ENCODE measurements around the gene FNDC7. TPM values are rescaled to one million over a fixed set of nuclear protein-coding genes. Genes with fewer than 3 reads are reported as not detected.

FNDC7 gene
- total RNA-seq, 2 experiments from 2014 or later: not detected

- no peak overlapping the region for H3K27ac ChIP-seq (ENCODE audit: low read depth, low read length, poor library complexity, severe bottlenecking)
- H3K9me3 ChIP-seq (ENCODE audit: low read length): no peaks in the 10 kb centered on the region
- no peak overlapping the region for H2AFZ ChIP-seq (ENCODE audit: low read length)
- ChIA-PET POLR2A (no interaction called here), CTCF (ENCODE audit: unreplicated experiment) (no interaction called here)
- intact Hi-C loops (cut with micrococcal nuclease; ENCODE audit: unreplicated experiment): no loop called here
- H3K4me2 ChIP-seq (ENCODE audit: low read length): no peak overlapping the region
- H3K4me3 ChIP-seq (ENCODE audit: low read depth, low read length, poor library complexity, severe bottlenecking): no peak overlapping the region
- DNase-seq (ENCODE audit: low spot score): no peak
- no peaks in the 10 kb centered on the region for H3K79me2 ChIP-seq (ENCODE audit: insufficient read depth, low read depth, low read length)
- H3K4me1 ChIP-seq (ENCODE audit: insufficient read depth, low read length, poor library complexity, severe bottlenecking): no peaks in the 10 kb centered on the region
- no peaks in the 10 kb centered on the region for H4K20me1 ChIP-seq (ENCODE audit: insufficient read depth, low read length)
- no peaks in the 10 kb centered on the region for H3K9me2 ChIP-seq (ENCODE audit: insufficient read depth, low read length)
- no peaks in the 10 kb centered on the region for H3K36me3 ChIP-seq (ENCODE audit: insufficient read depth, low read length)
- TF ChIP-seq CTCF (conservative IDR thresholded peaks at IDR 0.05; ENCODE audit: low read length): no peak
- TF ChIP-seq EZH2phosphoT487 (IDR thresholded peaks at IDR 0.05; ENCODE audit: borderline replicate concordance, low read depth, low read length): no peak
- no TSS peak for BruUV-seq (replicated peaks)
These were observed 15.7 kb downstream of the FNDC7 start for GRCh38 chr1:108728327-108728923.

GRCh38 chr1:108729481-108729880 is 16.8 kb downstream of the FNDC7 start:
- no peaks in the 10 kb centered on the region for H3K79me2 ChIP-seq (ENCODE audit: insufficient read depth, low read depth, low read length)
- no peak for DNase-seq (ENCODE audit: low spot score)
- no peaks in the 10 kb centered on the region for H3K4me1 ChIP-seq (ENCODE audit: insufficient read depth, low read length, poor library complexity, severe bottlenecking)
- H3K9me2 ChIP-seq (ENCODE audit: insufficient read depth, low read length): no peaks in the 10 kb centered on the region
- ChIA-PET CTCF (ENCODE audit: unreplicated experiment) (no interaction called here), POLR2A (no interaction called here)
- TF ChIP-seq EZH2phosphoT487 (IDR thresholded peaks at IDR 0.05; ENCODE audit: borderline replicate concordance, low read depth, low read length) (no peak), CTCF (conservative IDR thresholded peaks at IDR 0.05; ENCODE audit: low read length) (no peak)
- no peak overlapping the region for H3K4me2 ChIP-seq (ENCODE audit: low read length)
- no peak overlapping the region for H3K4me3 ChIP-seq (ENCODE audit: low read depth, low read length, poor library complexity, severe bottlenecking)
- no peaks in the 10 kb centered on the region for H4K20me1 ChIP-seq (ENCODE audit: insufficient read depth, low read length)
- BruUV-seq (replicated peaks): no TSS peak
- intact Hi-C loops (cut with micrococcal nuclease; ENCODE audit: unreplicated experiment): no loop called here
- no peak overlapping the region for H3K27ac ChIP-seq (ENCODE audit: low read depth, low read length, poor library complexity, severe bottlenecking)
- no peaks in the 10 kb centered on the region for H3K36me3 ChIP-seq (ENCODE audit: insufficient read depth, low read length)
- no peak overlapping the region for H2AFZ ChIP-seq (ENCODE audit: low read length)
- H3K9me3 ChIP-seq (ENCODE audit: low read length): no peaks in the 10 kb centered on the region

GRCh38 chr1:108732398-108732797 is 19.7 kb downstream of the FNDC7 start:
- no peak for TF ChIP-seq EZH2phosphoT487 (IDR thresholded peaks at IDR 0.05; ENCODE audit: borderline replicate concordance, low read depth, low read length)
- TF ChIP-seq CTCF (conservative IDR thresholded peaks at IDR 0.05; ENCODE audit: low read length): no peak
- Histone ChIP-seq H3K9me3 (ENCODE audit: low read length) (no peaks in the 10 kb centered on the region), H3K4me1 (ENCODE audit: insufficient read depth, low read length, poor library complexity, severe bottlenecking) (no peaks in the 10 kb centered on the region), H2AFZ (ENCODE audit: low read length) (no peak overlapping the region), H3K79me2 (ENCODE audit: insufficient read depth, low read depth, low read length) (no peaks in the 10 kb centered on the region), H3K9me2 (ENCODE audit: insufficient read depth, low read length) (no peaks in the 10 kb centered on the region), H4K20me1 (ENCODE audit: insufficient read depth, low read length) (no peaks in the 10 kb centered on the region), H3K4me3 (ENCODE audit: low read depth, low read length, poor library complexity, severe bottlenecking) (no peak overlapping the region), H3K36me3 (ENCODE audit: insufficient read depth, low read length) (no peaks in the 10 kb centered on the region), H3K4me2 (ENCODE audit: low read length) (no peak overlapping the region), H3K27ac (ENCODE audit: low read depth, low read length, poor library complexity, severe bottlenecking) (no peak overlapping the region)
- BruUV-seq (replicated peaks): no TSS peak
- ChIA-PET POLR2A (no interaction called here), CTCF (ENCODE audit: unreplicated experiment) (no interaction called here)
- DNase-seq (ENCODE audit: low spot score): no peak
- intact Hi-C loops (cut with micrococcal nuclease; ENCODE audit: unreplicated experiment): no loop called here
